GM03348 (cell line): Measurements from ENCODE around the gene MCM6.
"Not testable (repeated sequence)": the region's sequence is repeated elsewhere in the genome, so short reads cannot be mapped to it uniquely, and the experiment has no call there.

ENCODE experiments used
- DNase-seq: peaks from one replicate; pipeline ENCODE4 v3.0.0; 2012; ENCODE audit warnings: low spot score

The MCM6 gene

GRCh38 chr2:135820003-135820618 lies 56.1 kb downstream of the MCM6 start:
- peak; percentile 27 for DNase-seq

GRCh38 chr2:135818937-135819610 lies 57.2 kb downstream of the MCM6 start:
- peak; percentile 49 for DNase-seq

GRCh38 chr2:135817951-135818350 lies 58.3 kb downstream of the MCM6 start:
- DNase-seq = no peak

- no peak for DNase-seq
Measured at GRCh38 chr2:135817466-135817865, 58.8 kb downstream of the MCM6 start.

- DNase-seq = no peak
Measured at GRCh38 chr2:135815269-135815668, 61.0 kb downstream of the MCM6 start.

GRCh38 chr2:135812907-135813511 lies 63.2 kb downstream of the MCM6 start:
- no peak for DNase-seq

GRCh38 chr2:135807874-135808273 lies 68.4 kb downstream of the MCM6 start:
- not testable (repeated sequence) for DNase-seq

- no peak for DNase-seq
Measured at GRCh38 chr2:135803278-135803677, 73.0 kb downstream of the MCM6 start.

GRCh38 chr2:135802350-135802749 lies 73.9 kb downstream of the MCM6 start:
- DNase-seq = no peak

- DNase-seq = no peak
Measured at GRCh38 chr2:135800513-135801460, 75.5 kb downstream of the MCM6 start.

- no peak for DNase-seq
Measured at GRCh38 chr2:135799738-135800137, 76.5 kb downstream of the MCM6 start.

- peak; percentile 31 for DNase-seq
Measured at GRCh38 chr2:135798762-135799161, 77.5 kb downstream of the MCM6 start.

GRCh38 chr2:135798275-135798705 lies 78.0 kb downstream of the MCM6 start:
- DNase-seq = no peak

- DNase-seq = peak; percentile 91
Measured at GRCh38 chr2:135797497-135798274, 78.6 kb downstream of the MCM6 start.

GRCh38 chr2:135796606-135797005 lies 79.6 kb downstream of the MCM6 start:
- DNase-seq = no peak

- DNase-seq = not testable (repeated sequence)
Measured at GRCh38 chr2:135795641-135796040, 80.6 kb downstream of the MCM6 start.

GRCh38 chr2:135792401-135793150 lies 83.7 kb downstream of the MCM6 start:
- DNase-seq = no peak

GRCh38 chr2:135791418-135792190 lies 84.6 kb downstream of the MCM6 start:
- no peak for DNase-seq

- no peak for DNase-seq
Measured at GRCh38 chr2:135790423-135790822, 85.8 kb downstream of the MCM6 start.
